ENCODE data around the gene ABHD2. TPM values are rescaled to one million over a fixed set of nuclear protein-coding genes. Genes with fewer than 3 reads are reported as not detected.

Gene ABHD2
- total RNA-seq, 5 donors from 2014 or later (not counting 1 experiment from before 2014, with no cell fraction given), result 52.5 to 70.8 (median 58.5) TPM

GRCh38 chr15:89101302-89102193 is 13.3 kb downstream of the ABHD2 start:
- POLR2A ChIA-PET, result interaction anchor here in 1 of 2 donors (0.6 kb wide), 1 partner anchor 66 kb away, joined by 8 read pairs; no protein-coding TSS in a partner anchor

DNA sequence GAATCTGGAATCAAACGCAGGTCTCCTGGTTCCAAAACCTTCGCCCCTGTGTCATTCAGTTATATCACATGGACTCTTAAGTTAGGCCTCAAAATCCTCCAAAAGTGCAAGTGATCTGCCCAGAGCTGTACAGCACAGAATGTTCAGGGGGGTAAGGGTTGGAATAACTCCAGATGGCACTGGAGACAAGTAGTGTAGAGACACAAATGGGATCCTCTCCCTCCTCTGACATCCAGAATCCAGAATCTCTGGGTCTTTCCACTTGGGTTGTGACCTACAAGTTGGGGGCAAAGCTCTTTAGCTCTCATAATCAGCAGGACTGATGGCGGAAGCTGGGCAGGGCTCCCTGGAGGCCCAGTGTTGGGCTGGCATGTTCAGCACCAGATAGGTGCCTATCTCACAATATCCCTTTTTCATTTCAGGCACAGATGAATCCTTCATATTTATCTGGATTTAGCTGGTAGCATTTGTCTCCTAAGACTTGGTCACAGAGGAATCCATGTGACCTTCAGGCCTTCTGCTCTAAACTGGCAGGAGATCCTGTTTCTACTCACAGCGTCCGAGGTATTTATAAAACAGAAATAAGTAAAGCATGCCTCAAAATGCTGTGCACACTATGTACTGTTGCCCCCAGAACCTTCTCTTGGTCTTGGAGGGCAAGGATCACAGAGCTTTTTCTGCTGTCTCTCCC is 15.4 kb downstream of the ABHD2 start:
- H3K27ac Mint-ChIP-seq, result no peak overlapping the region
- H3K36me3 ChIP-seq (ENCODE audit: control insufficient read depth in 2 of 2, extremely low read depth in 1 of 2, insufficient read depth in 1 of 2, low read length in 1 of 2), result peaks cover 2 to 23% of the 10 kb centered on the region in 2 donors
- ATAC-seq (replicated peaks in 1 of 4) (no peak), DNase-seq (no peak)
- peaks cover 54% of the 10 kb centered on the region for H3K36me3 Mint-ChIP-seq
- POLR2A ChIA-PET, result no interaction called here
- H3K4me3 Mint-ChIP-seq, result no peak overlapping the region
- CTCF ChIA-PET, result no interaction called here
- no peak overlapping the region for H3K4me3 ChIP-seq (ENCODE audit: control insufficient read depth in 1 of 2, extremely low read depth in 1 of 2, low read length in 1 of 2)
- peaks cover 27 to 36% (median 27%) of the 10 kb centered on the region in 3 donors for H3K4me1 Mint-ChIP-seq
- no peaks in the 10 kb centered on the region for H3K27me3 Mint-ChIP-seq
- no peaks in the 10 kb centered on the region for H3K27me3 ChIP-seq (replicated peaks in 1 of 2; ENCODE audit: control insufficient read depth in 2 of 2, extremely low read depth in 1 of 2, insufficient read depth in 2 of 2, low read length in 1 of 2)
- H3K9me3 ChIP-seq, result no peaks in the 10 kb centered on the region
- H3K27ac ChIP-seq (ENCODE audit: low read length), result no peak overlapping the region
- H3K9me3 Mint-ChIP-seq, result no peaks in the 10 kb centered on the region
- H3K4me1 ChIP-seq (ENCODE audit: control insufficient read depth in 1 of 2, extremely low read depth in 1 of 2, insufficient read depth in 2 of 2, low read length in 2 of 2), result no peaks in the 10 kb centered on the region
- 93% methylated on average over 2 of the region's 5 CpGs for WGBS (ENCODE audit: insufficient coverage)

More at GRCh38 chr15:89101302-89102193, 13.3 kb downstream of the ABHD2 start:
- CTCF ChIA-PET, result interaction anchor here in 1 of 2 donors (1.0 to 1.9 kb wide), 2 partner anchors 11 to 22 kb away, joined by 4 to 6 read pairs; no protein-coding TSS in a partner anchor
- Histone ChIP-seq H3K4me3 (ENCODE audit: control insufficient read depth in 1 of 2, extremely low read depth in 1 of 2, low read length in 1 of 2) (no peak overlapping the region), H3K36me3 (ENCODE audit: control insufficient read depth in 2 of 2, extremely low read depth in 1 of 2, insufficient read depth in 1 of 2, low read length in 1 of 2) (peaks cover 0 to 17% of the 10 kb centered on the region in 2 donors), H3K27me3 (replicated peaks in 1 of 2; ENCODE audit: control insufficient read depth in 2 of 2, extremely low read depth in 1 of 2, insufficient read depth in 2 of 2, low read length in 1 of 2) (no peaks in the 10 kb centered on the region), H3K27ac (ENCODE audit: low read length) (no peak overlapping the region), H3K4me1 (ENCODE audit: control insufficient read depth in 1 of 2, extremely low read depth in 1 of 2, insufficient read depth in 2 of 2, low read length in 2 of 2) (no peaks in the 10 kb centered on the region), H3K9me3 (no peaks in the 10 kb centered on the region)
- no peak for DNase-seq
- WGBS (ENCODE audit: insufficient coverage), result 96% methylated on average over 4 of the region's 8 CpGs
- H3K27me3 Mint-ChIP-seq, result no peaks in the 10 kb centered on the region
- no peak overlapping the region for H3K4me3 Mint-ChIP-seq
- no peak overlapping the region for H3K27ac Mint-ChIP-seq
- no peaks in the 10 kb centered on the region for H3K9me3 Mint-ChIP-seq
- no peak for ATAC-seq (replicated peaks in 1 of 4)
- peaks cover 24 to 34% (median 28%) of the 10 kb centered on the region in 3 donors for H3K4me1 Mint-ChIP-seq
- H3K36me3 Mint-ChIP-seq, result peaks cover 47% of the 10 kb centered on the region

GRCh38 chr15:89104172-89104564 is 15.9 kb downstream of the ABHD2 start:
- peaks cover 2 to 23% of the 10 kb centered on the region in 2 donors for H3K36me3 ChIP-seq (ENCODE audit: control insufficient read depth in 2 of 2, extremely low read depth in 1 of 2, insufficient read depth in 1 of 2, low read length in 1 of 2)
- H3K27me3 ChIP-seq (replicated peaks in 1 of 2; ENCODE audit: control insufficient read depth in 2 of 2, extremely low read depth in 1 of 2, insufficient read depth in 2 of 2, low read length in 1 of 2), result no peaks in the 10 kb centered on the region
- ChIA-PET CTCF (no interaction called here), POLR2A (no interaction called here)
- 96% methylated on average over 7 of the region's 9 CpGs for WGBS (ENCODE audit: insufficient coverage)
- H3K27ac ChIP-seq (ENCODE audit: low read length), result no peak overlapping the region
- H3K27ac Mint-ChIP-seq, result no peak overlapping the region
- H3K9me3 ChIP-seq, result no peaks in the 10 kb centered on the region
- DNase-seq, result no peak
- H3K4me1 ChIP-seq (ENCODE audit: control insufficient read depth in 1 of 2, extremely low read depth in 1 of 2, insufficient read depth in 2 of 2, low read length in 2 of 2), result no peaks in the 10 kb centered on the region
- peaks cover 51% of the 10 kb centered on the region for H3K36me3 Mint-ChIP-seq
- no peak overlapping the region for H3K4me3 ChIP-seq (ENCODE audit: control insufficient read depth in 1 of 2, extremely low read depth in 1 of 2, low read length in 1 of 2)
- no peaks in the 10 kb centered on the region for H3K27me3 Mint-ChIP-seq
- H3K4me3 Mint-ChIP-seq, result no peak overlapping the region
- no peaks in the 10 kb centered on the region for H3K9me3 Mint-ChIP-seq
- peaks cover 27 to 33% (median 32%) of the 10 kb centered on the region in 3 donors for H3K4me1 Mint-ChIP-seq
- no peak for ATAC-seq (replicated peaks in 1 of 4)

DNA sequence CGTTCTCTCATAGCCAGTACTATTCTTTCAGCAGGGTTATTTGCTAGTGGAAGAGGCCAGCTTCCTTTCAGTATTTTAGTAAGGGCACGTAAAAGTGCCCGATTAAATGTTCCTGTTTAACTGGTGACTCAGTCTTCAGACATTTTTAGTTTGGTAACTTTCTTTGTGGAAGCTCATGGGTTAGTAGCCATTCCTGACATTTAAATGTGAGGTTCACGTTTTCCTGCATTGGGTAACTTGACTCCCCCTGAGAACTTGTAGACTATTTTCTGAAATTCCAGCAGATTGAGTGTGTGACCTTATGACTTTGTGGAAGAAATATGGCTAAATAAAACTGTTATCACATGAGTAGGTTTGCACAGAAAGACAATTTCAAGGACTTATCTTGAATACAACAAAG is 16.9 kb downstream of the ABHD2 start:
- peaks cover 2 to 23% of the 10 kb centered on the region in 2 donors for H3K36me3 ChIP-seq (ENCODE audit: control insufficient read depth in 2 of 2, extremely low read depth in 1 of 2, insufficient read depth in 1 of 2, low read length in 1 of 2)
- no peaks in the 10 kb centered on the region for H3K27me3 Mint-ChIP-seq
- no peak overlapping the region for H3K27ac Mint-ChIP-seq
- peaks cover 48% of the 10 kb centered on the region for H3K36me3 Mint-ChIP-seq
- H3K4me3 Mint-ChIP-seq, result no peak overlapping the region
- no peaks in the 10 kb centered on the region for H3K27me3 ChIP-seq (replicated peaks in 1 of 2; ENCODE audit: control insufficient read depth in 2 of 2, extremely low read depth in 1 of 2, insufficient read depth in 2 of 2, low read length in 1 of 2)
- ATAC-seq (replicated peaks in 1 of 4), result no peak
- no peaks in the 10 kb centered on the region for H3K4me1 ChIP-seq (ENCODE audit: control insufficient read depth in 1 of 2, extremely low read depth in 1 of 2, insufficient read depth in 2 of 2, low read length in 2 of 2)
- H3K4me3 ChIP-seq (ENCODE audit: control insufficient read depth in 1 of 2, extremely low read depth in 1 of 2, low read length in 1 of 2), result no peak overlapping the region
- POLR2A ChIA-PET, result no interaction called here
- whole genome bisulfite sequencing (ENCODE audit: insufficient coverage), result 94% methylated on average over 3 of the region's 4 CpGs
- H3K4me1 Mint-ChIP-seq, result peaks cover 27 to 35% (median 33%) of the 10 kb centered on the region in 3 donors
- no peaks in the 10 kb centered on the region for H3K9me3 Mint-ChIP-seq
- no peaks in the 10 kb centered on the region for H3K9me3 ChIP-seq
- H3K27ac ChIP-seq (ENCODE audit: low read length), result no peak overlapping the region
- CTCF ChIA-PET, result no interaction called here
- DNase-seq, result no peak

GRCh38 chr15:89106200-89106599 is 17.9 kb downstream of the ABHD2 start:
- Histone ChIP-seq H3K27me3 (replicated peaks in 1 of 2; ENCODE audit: control insufficient read depth in 2 of 2, extremely low read depth in 1 of 2, insufficient read depth in 2 of 2, low read length in 1 of 2) (no peaks in the 10 kb centered on the region), H3K4me1 (ENCODE audit: control insufficient read depth in 1 of 2, extremely low read depth in 1 of 2, insufficient read depth in 2 of 2, low read length in 2 of 2) (no peaks in the 10 kb centered on the region), H3K27ac (ENCODE audit: low read length) (no peak overlapping the region), H3K4me3 (ENCODE audit: control insufficient read depth in 1 of 2, extremely low read depth in 1 of 2, low read length in 1 of 2) (no peak overlapping the region), H3K36me3 (ENCODE audit: control insufficient read depth in 2 of 2, extremely low read depth in 1 of 2, insufficient read depth in 1 of 2, low read length in 1 of 2) (peaks cover 2 to 23% of the 10 kb centered on the region in 2 donors), H3K9me3 (no peaks in the 10 kb centered on the region)
- ChIA-PET POLR2A (no interaction called here), CTCF (no interaction called here)
- Mint-ChIP-seq H3K9me3 (no peaks in the 10 kb centered on the region), H3K36me3 (peaks cover 42% of the 10 kb centered on the region), H3K4me3 (no peak overlapping the region), H3K4me1 (peaks cover 29 to 32% (median 30%) of the 10 kb centered on the region in 3 donors), H3K27me3 (no peaks in the 10 kb centered on the region), H3K27ac (no peak overlapping the region)
- ATAC-seq (replicated peaks in 1 of 4), result no peak
- no peak for DNase-seq
- WGBS (ENCODE audit: insufficient coverage), result 96% methylated on average over 9 of the region's 11 CpGs

GRCh38 chr15:89107984-89108383 is 19.7 kb downstream of the ABHD2 start:
- Mint-ChIP-seq H3K36me3 (peaks cover 32% of the 10 kb centered on the region), H3K27me3 (no peaks in the 10 kb centered on the region), H3K4me1 (peaks cover 30 to 38% (median 32%) of the 10 kb centered on the region in 3 donors), H3K9me3 (no peaks in the 10 kb centered on the region), H3K27ac (no peak overlapping the region), H3K4me3 (no peak overlapping the region)
- ChIA-PET POLR2A (no interaction called here), CTCF (interaction anchor here (0.9 to 1.7 kb wide), 2 partner anchors 11 to 21 kb away, joined by 3 to 4 read pairs; no protein-coding TSS in a partner anchor)
- WGBS (ENCODE audit: insufficient coverage), result 76% methylated on average over 4 of the region's 5 CpGs
- Histone ChIP-seq H3K27ac (ENCODE audit: low read length) (no peak overlapping the region), H3K36me3 (ENCODE audit: control insufficient read depth in 2 of 2, extremely low read depth in 1 of 2, insufficient read depth in 1 of 2, low read length in 1 of 2) (peaks cover 2 to 17% of the 10 kb centered on the region in 2 donors), H3K9me3 (no peaks in the 10 kb centered on the region), H3K4me3 (ENCODE audit: control insufficient read depth in 1 of 2, extremely low read depth in 1 of 2, low read length in 1 of 2) (no peak overlapping the region), H3K27me3 (replicated peaks in 1 of 2; ENCODE audit: control insufficient read depth in 2 of 2, extremely low read depth in 1 of 2, insufficient read depth in 2 of 2, low read length in 1 of 2) (no peaks in the 10 kb centered on the region), H3K4me1 (ENCODE audit: control insufficient read depth in 1 of 2, extremely low read depth in 1 of 2, insufficient read depth in 2 of 2, low read length in 2 of 2) (peaks cover 0 to 8% of the 10 kb centered on the region in 2 experiments)
- DNase-seq (no peak), ATAC-seq (replicated peaks in 1 of 4) (no peak)
